ENCODE data around the gene FBXO28. TPM values are rescaled to one million over a fixed set of nuclear protein-coding genes. Genes with fewer than 3 reads are reported as not detected.
A peak's percentile ranks its signal among the peaks of the same experiment; 100 is the strongest.

The FBXO28 gene
- total and polyA plus RNA-seq, 7 donors = 10.2 to 32.7 (median 21.9) TPM

GRCh38 chr1:224113005-224113404, 906 bp upstream of the FBXO28 start:
- H3K9me3 ChIP-seq = no peaks in the 10 kb centered on the region
- H3K27ac ChIP-seq = no peak overlapping the region
- DNase-seq = no peak
- no peaks in the 10 kb centered on the region for H3K36me3 ChIP-seq
- H3K27me3 ChIP-seq = peaks cover 0 to 9% (median 0%) of the 10 kb centered on the region in 3 donors
- peaks cover 0 to 33% (median 29%) of the 10 kb centered on the region in 4 donors for H3K4me1 ChIP-seq
- TF ChIP-seq CTCF (IDR thresholded peaks at IDR 0.05) (no peak), POLR2A (IDR thresholded peaks at IDR 0.05) (no peak), EP300 (IDR thresholded peaks at IDR 0.05) (no peak), POLR2AphosphoS5 (IDR thresholded peaks at IDR 0.05) (no peak)
- WGBS, 2 donors = 56 to 72% methylated on average over 10 of the region's 10 CpGs
- peak overlapping the region in 1 of 4 donors; percentile 75 for H3K4me3 ChIP-seq
- intact Hi-C loops (cut with DNase I) = loop anchor here (5.0 kb wide), 1 partner anchor 69 kb away; the partner anchor contains the start of gene DEGS1

GRCh38 chr1:224113545-224113917, 380 bp upstream of the FBXO28 start:
- Histone ChIP-seq H3K27me3 (peaks cover 0 to 9% (median 0%) of the 10 kb centered on the region in 3 donors), H3K27ac (peak overlapping the region; percentile 90 to 95 (median 92)), H3K36me3 (no peaks in the 10 kb centered on the region), H3K4me3 (peak overlapping the region; percentile 71 to 98 (median 84)), H3K9me3 (no peaks in the 10 kb centered on the region), H3K4me1 (peaks cover 0 to 33% (median 29%) of the 10 kb centered on the region in 4 donors)
- WGBS, 2 donors = 46 to 52% methylated on average over 2 of the region's 2 CpGs
- TF ChIP-seq EP300 (IDR thresholded peaks at IDR 0.05) = no peak
- TF ChIP-seq CTCF (IDR thresholded peaks at IDR 0.05) = no peak
- no peak for TF ChIP-seq POLR2AphosphoS5 (IDR thresholded peaks at IDR 0.05)
- no peak for TF ChIP-seq POLR2A (IDR thresholded peaks at IDR 0.05)
- intact Hi-C loops (cut with DNase I) = loop anchor here (5.0 kb wide), 1 partner anchor 69 kb away; the partner anchor contains the start of gene DEGS1
- DNase-seq = no peak

- H3K4me1 ChIP-seq = peaks cover 0 to 33% (median 29%) of the 10 kb centered on the region in 4 donors
- no peaks in the 10 kb centered on the region for H3K36me3 ChIP-seq
- DNase-seq = no peak
- peaks cover 0 to 9% (median 0%) of the 10 kb centered on the region in 3 donors for H3K27me3 ChIP-seq
- peak overlapping the region; percentile 90 to 95 (median 92) for H3K27ac ChIP-seq
- no peak for TF ChIP-seq POLR2A (IDR thresholded peaks at IDR 0.05)
- no peak for TF ChIP-seq CTCF (IDR thresholded peaks at IDR 0.05)
- no peak for TF ChIP-seq POLR2AphosphoS5 (IDR thresholded peaks at IDR 0.05)
- TF ChIP-seq EP300 (IDR thresholded peaks at IDR 0.05) = no peak
- intact Hi-C loops (cut with DNase I) = loop anchor here (1.0 to 5.0 kb wide), 2 partner anchors 68 to 343 kb away; partner anchors contain the start of gene DEGS1
- 1 to 4% methylated on average over 11 of the region's 11 CpGs for WGBS, 2 donors
- no peaks in the 10 kb centered on the region for H3K9me3 ChIP-seq
- H3K4me3 ChIP-seq = peak overlapping the region; percentile 71 to 98 (median 84)
These were observed 870 bp downstream of the FBXO28 start for GRCh38 chr1:224114787-224115175.

- 11 to 22% methylated on average over 4 of the region's 4 CpGs for WGBS, 2 donors
- no peak overlapping the region for H3K4me3 ChIP-seq
- intact Hi-C loops (cut with DNase I) = loop anchor here (1.0 kb wide), 1 partner anchor 217 kb away; no protein-coding TSS in a partner anchor
These were observed 2.2 kb downstream of the FBXO28 start for GRCh38 chr1:224116131-224116530.

More at GRCh38 chr1:224116131-224116530, 2.2 kb downstream of the FBXO28 start:
- Histone ChIP-seq H3K36me3 (peaks cover 0 to 5% (median 0%) of the 10 kb centered on the region in 4 donors), H3K27me3 (peaks cover 0 to 1% (median 0%) of the 10 kb centered on the region in 3 donors), H3K27ac (peak overlapping the region in 1 of 4 donors; percentile 9), H3K4me1 (peaks cover 0 to 33% (median 29%) of the 10 kb centered on the region in 4 donors), H3K9me3 (no peaks in the 10 kb centered on the region)
- no peak for DNase-seq
- TF ChIP-seq CTCF (IDR thresholded peaks at IDR 0.05) (peak in 3 of 4 experiments; percentile 33 to 54 (median 45)), POLR2AphosphoS5 (IDR thresholded peaks at IDR 0.05) (no peak)

Measured in sigmoid colon (tissue), 7 donors.